Erythroblast (primary cell): ENCODE data around the gene FAM50B.

Experiments
- GATA1 ChIP-seq: IDR thresholded peaks from 2 replicates; pipeline ENCODE4 v1.6.1; 2011; ENCODE audit warnings: low read depth, mild to moderate bottlenecking, control low read depth, low read length, moderate library complexity
- POLR2A ChIP-seq: IDR thresholded peaks from 2 replicates; pipeline ENCODE4 v1.6.1; 2011; ENCODE audit warnings: mild to moderate bottlenecking, low read length

GRCh38 chr6:3885262-3886036 lies 36.3 kb downstream of the FAM50B start:
- TF ChIP-seq POLR2A (no peak), GATA1 (no peak)
